GM21360 (cell line): Measurements from ENCODE around the gene TEAD1.
A peak's percentile ranks its signal among the peaks of the same experiment; 100 is the strongest.

Experiments
- ATAC-seq: cut with Tn5 transposase; IDR thresholded peaks from one replicate; pipeline ENCODE4 v1.9.1; 2021; ENCODE audit warnings: mild to moderate bottlenecking, moderate library complexity; ENCODE audit not compliant: unreplicated experiment

TEAD1 gene

GRCh38 chr11:12963792-12964536, 289.7 kb downstream of the TEAD1 start:
- peak; percentile 92 for ATAC-seq

DNA sequence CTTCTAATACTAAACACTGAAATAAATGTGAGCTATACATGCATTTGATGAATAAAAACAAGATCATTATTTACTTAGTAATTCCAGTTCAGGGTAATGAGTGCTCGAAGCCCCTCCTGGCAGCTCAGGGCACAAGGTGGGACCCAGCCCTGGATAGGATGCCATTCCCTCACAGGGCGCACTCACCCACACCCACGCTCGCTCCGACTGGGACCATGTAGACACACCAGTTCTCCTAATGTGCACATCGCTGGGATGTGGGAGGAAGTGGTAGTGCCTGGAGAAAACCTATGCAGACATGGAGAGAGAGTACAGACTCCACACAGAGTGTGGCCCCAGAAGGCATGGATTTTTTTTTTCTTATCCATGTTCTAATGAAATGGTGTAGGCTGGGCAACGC, 290.4 kb downstream of the TEAD1 start:
- no peak for ATAC-seq

DNA sequence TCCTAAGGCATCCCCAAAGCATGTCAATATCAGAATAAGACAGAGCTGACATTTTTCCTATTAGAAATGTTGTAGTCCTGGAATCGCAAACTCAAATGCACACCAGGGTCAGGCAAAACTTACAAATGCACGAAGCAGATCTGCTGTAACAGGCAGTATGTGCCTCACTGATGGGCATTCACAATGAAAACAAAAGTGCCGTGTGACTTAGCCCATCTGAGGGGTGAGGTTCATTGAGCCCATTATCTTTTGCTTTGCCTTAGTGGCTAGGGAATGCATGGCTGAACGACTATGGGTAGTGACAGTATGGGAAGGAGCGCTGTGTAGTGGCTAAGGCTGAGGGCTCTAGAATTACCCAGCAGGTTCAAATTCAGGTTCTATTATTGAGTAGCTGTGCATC, 291.8 kb downstream of the TEAD1 start:
- no peak for ATAC-seq

DNA sequence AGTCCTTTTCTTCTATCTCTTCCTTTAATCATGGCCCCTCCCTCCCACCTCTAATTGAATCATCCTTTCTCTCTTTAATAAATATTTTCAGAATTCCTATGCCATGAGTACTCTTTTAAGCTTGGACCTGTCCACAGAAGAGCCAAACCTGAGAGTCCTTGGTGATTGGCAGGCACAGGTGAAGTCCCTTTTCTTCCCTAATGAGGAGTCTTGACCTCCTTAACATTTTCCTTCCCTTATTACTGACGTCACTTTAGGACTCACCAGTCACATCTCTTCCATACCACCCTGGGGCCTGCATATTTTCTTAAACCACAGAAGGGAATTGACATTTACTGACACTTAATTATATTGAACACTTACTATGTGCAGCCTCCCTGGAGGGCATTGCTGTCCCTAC, 293.9 kb downstream of the TEAD1 start:
- ATAC-seq, result no peak

DNA sequence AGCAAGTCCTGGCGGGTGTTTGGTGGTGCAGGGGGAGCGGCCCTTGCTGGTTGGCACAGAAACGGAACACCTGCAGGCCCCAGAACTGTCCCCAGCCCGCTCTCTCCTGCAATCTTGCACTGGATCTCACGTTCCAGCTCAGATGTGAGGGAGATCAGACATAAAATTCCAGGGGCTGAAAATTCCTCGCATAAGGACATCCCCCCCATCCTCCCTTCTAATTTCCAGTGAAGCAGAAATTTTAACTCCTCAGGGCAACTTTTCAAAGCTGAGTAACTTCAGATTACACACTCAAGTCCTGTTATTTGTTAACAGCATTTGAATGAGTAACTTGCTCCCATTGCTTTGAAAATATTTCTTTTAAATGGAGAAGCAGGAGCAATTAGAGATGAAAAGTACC, 294.6 kb downstream of the TEAD1 start:
- no peak for ATAC-seq

GRCh38 chr11:12971955-12972354, 297.7 kb downstream of the TEAD1 start:
- ATAC-seq, result no peak

GRCh38 chr11:12973528-12974181, 299.4 kb downstream of the TEAD1 start:
- no peak for ATAC-seq

DNA sequence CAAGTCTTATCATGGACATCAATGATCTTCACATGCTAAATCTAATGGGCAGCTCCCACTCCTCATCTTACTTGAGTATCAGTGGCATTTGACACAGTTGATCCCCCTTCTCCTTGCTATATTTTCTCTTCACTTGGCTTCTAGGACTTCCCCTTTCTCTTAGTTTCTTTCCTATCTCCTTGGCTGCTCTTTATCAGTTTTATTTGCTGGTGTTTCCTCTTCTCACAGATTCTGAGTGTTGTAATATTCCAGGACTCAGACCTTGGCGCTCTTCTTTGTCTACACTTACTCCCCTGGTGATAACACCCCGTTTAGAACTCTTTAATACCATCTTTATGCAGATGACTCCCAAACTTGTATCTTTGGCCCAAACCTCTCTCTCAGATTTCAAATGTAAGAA, 301.0 kb downstream of the TEAD1 start:
- no peak for ATAC-seq

- no peak for ATAC-seq
Measured at GRCh38 chr11:12979928-12980689, 305.9 kb downstream of the TEAD1 start.

DNA sequence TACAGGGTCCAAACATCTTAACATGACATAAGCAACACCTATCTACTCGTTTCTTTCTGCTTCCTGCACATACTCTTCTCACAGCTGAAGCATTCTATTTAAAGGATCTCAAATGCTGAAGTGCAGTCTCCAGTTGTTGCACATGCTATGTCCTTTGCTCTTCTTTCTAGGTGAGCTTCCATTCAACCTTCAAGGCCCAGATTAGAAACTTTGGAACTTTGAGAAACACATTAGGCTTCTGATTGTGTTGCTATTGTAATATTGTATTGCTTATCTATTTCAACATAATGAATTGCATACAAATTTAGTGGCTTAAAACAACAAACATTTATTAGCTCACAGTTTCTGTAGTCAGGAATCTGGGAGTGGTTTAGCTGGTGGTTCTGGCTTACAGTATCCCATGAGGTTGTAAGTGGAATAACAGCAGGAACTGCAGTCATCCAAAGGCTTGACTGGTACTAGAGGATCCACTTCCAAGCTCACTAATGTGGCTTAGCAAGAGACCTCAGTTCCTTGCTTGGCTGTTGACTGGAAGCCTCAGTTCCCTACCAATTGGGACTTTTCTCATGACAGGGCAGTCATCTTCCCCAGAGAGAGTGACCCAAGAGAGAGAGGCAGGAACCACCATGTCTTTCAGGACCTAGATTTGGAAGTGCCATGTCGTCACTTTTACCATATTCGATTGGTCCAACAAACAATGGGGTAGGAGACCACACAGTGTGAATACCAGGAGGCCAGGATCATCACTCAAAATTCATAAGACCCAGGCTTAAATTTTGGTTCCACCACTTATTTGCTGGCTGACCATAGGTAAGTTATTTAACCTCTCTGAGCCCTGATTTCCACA, 307.7 kb downstream of the TEAD1 start:
- ATAC-seq, result no peak

GRCh38 chr11:12983336-12983735, 309.1 kb downstream of the TEAD1 start:
- ATAC-seq, result no peak

- no peak for ATAC-seq
Measured at GRCh38 chr11:12986194-12986898, 312.1 kb downstream of the TEAD1 start.

- no peak for ATAC-seq
Measured at GRCh38 chr11:12989428-12990161, 315.4 kb downstream of the TEAD1 start.

- no peak for ATAC-seq
Measured at GRCh38 chr11:12990162-12990480, 315.9 kb downstream of the TEAD1 start.

DNA sequence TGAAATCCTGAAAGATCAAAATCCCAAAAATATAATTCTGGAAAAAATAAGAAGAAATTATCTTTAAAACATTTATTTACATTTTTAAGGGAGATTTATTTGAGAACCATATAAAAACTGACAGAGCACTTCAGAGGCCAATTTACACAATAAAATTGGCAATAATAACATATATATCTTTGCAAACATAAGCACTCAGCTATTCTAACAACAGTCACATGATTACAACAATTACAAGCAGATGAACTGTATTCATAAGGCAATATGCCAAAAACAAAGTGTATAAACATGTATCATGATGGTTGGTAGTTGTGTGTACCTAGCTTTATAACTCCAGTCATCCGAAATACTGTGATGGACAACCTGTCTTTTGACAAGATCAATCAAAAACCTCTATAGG, 317.2 kb downstream of the TEAD1 start:
- ATAC-seq, result no peak

- ATAC-seq, result no peak
Measured at GRCh38 chr11:12993626-12994025, 319.4 kb downstream of the TEAD1 start.
